Adipocyte (in vitro differentiated cells): ENCODE data around the gene PRRX1.

Experiments used
- DNase-seq: peaks from one replicate; pipeline ENCODE4 v3.0.0-alpha.2; 2015; ENCODE audit warnings: low read depth
- H3K27me3 ChIP-seq: replicated peaks from 2 replicates; pipeline ENCODE4 v1.7.0; 2013; ENCODE audit warnings: mild to moderate bottlenecking, low read length, moderate library complexity; ENCODE audit not compliant: control insufficient read depth, insufficient read depth
- H3K36me3 ChIP-seq: 2 replicates; pipeline ENCODE4 v1.7.0; 2013; ENCODE audit warnings: low read length, mild to moderate bottlenecking, moderate library complexity; ENCODE audit not compliant: control insufficient read depth, insufficient read depth, severe bottlenecking
- H3K4me1 ChIP-seq: 2 replicates; pipeline ENCODE4 v1.7.0; 2013; ENCODE audit warnings: mild to moderate bottlenecking, low read length, moderate library complexity; ENCODE audit not compliant: control insufficient read depth, insufficient read depth
- H3K4me3 ChIP-seq: 2 replicates; pipeline ENCODE4 v1.7.0; 2013; ENCODE audit warnings: mild to moderate bottlenecking, low read length, moderate library complexity
- H3K9ac ChIP-seq: 2 replicates; pipeline ENCODE4 v1.7.0; 2013; ENCODE audit warnings: mild to moderate bottlenecking, low read length, moderate library complexity
- H3K9me3 ChIP-seq: 2 replicates; pipeline ENCODE4 v1.7.0; 2013; ENCODE audit warnings: mild to moderate bottlenecking, low read length, moderate library complexity; ENCODE audit not compliant: control insufficient read depth

The PRRX1 gene

GRCh38 chr1:170676628-170677027, 12.7 kb downstream of the PRRX1 start:
- Histone ChIP-seq H3K27me3 (no peaks in the 10 kb centered on the region), H3K4me3 (peak overlapping the region; percentile 4), H3K36me3 (peaks cover 4% of the 10 kb centered on the region)

GRCh38 chr1:170678027-170678600, 14.2 kb downstream of the PRRX1 start:
- Histone ChIP-seq H3K36me3 (no peaks in the 10 kb centered on the region), H3K9ac (peak overlapping the region; percentile 19), H3K4me3 (peak overlapping the region; percentile 17), H3K4me1 (peaks cover 90% of the 10 kb centered on the region), H3K27me3 (no peaks in the 10 kb centered on the region), H3K9me3 (no peaks in the 10 kb centered on the region)
- DNase-seq, result peak; percentile 62

More at GRCh38 chr1:170676628-170677027, 12.7 kb downstream of the PRRX1 start:
- peak overlapping the region; percentile 74 for H3K9ac ChIP-seq
- peaks cover 92% of the 10 kb centered on the region for H3K4me1 ChIP-seq
- DNase-seq, result peak; percentile 76
- H3K9me3 ChIP-seq, result no peaks in the 10 kb centered on the region

GRCh38 chr1:170680428-170680827, 16.5 kb downstream of the PRRX1 start:
- H3K9me3 ChIP-seq, result no peaks in the 10 kb centered on the region
- no peaks in the 10 kb centered on the region for H3K27me3 ChIP-seq
- DNase-seq, result peak; percentile 48
- H3K4me1 ChIP-seq, result peaks cover 87% of the 10 kb centered on the region
- no peaks in the 10 kb centered on the region for H3K36me3 ChIP-seq
- no peak overlapping the region for H3K9ac ChIP-seq
- H3K4me3 ChIP-seq, result peak overlapping the region; percentile 27

DNA sequence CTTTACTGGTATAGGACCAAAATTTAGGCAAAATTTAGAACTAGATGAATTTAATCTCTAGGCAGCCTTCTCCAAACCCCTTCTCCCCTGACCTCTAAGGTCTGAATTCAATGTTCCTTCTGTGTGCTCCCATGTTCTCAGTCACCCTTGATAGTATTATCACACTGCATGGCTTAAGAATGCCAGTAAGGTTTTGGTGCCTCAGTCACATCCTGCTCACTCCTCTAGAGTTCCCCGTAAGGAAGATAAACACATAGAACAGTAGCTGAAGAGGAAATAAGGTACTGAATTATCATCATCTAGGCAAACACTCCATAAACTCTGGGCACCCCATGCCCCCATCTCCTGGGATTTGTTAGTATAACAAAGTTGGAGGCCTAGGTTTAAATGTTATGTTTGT, 18.2 kb downstream of the PRRX1 start:
- Histone ChIP-seq H3K4me1 (peaks cover 87% of the 10 kb centered on the region), H3K36me3 (no peaks in the 10 kb centered on the region), H3K9me3 (no peaks in the 10 kb centered on the region), H3K27me3 (no peaks in the 10 kb centered on the region), H3K9ac (no peak overlapping the region), H3K4me3 (peak overlapping the region; percentile 2)
- DNase-seq, result peak; percentile 43

DNA sequence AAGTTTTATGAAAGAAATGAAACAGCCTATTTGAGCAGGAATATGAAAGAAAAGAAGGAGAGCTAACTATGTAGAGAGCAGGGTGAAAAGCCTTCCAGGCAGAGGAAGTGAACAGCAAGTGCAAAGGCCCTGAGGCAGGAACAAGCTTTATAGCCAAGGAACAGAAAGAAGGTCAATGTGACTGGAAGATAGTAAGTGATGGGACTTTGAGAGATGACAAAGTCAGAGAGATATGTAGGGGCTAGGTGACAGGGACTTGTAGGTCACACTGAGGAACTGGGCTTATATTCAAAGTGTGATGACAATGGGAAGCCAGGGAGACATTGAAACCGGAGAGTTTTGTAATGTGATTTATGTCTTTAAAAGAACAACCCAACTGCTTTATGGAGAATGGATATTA, 18.9 kb downstream of the PRRX1 start:
- Histone ChIP-seq H3K9ac (no peak overlapping the region), H3K36me3 (no peaks in the 10 kb centered on the region), H3K9me3 (no peaks in the 10 kb centered on the region), H3K4me3 (no peak overlapping the region), H3K27me3 (no peaks in the 10 kb centered on the region), H3K4me1 (peaks cover 87% of the 10 kb centered on the region)
- DNase-seq, result no peak

DNA sequence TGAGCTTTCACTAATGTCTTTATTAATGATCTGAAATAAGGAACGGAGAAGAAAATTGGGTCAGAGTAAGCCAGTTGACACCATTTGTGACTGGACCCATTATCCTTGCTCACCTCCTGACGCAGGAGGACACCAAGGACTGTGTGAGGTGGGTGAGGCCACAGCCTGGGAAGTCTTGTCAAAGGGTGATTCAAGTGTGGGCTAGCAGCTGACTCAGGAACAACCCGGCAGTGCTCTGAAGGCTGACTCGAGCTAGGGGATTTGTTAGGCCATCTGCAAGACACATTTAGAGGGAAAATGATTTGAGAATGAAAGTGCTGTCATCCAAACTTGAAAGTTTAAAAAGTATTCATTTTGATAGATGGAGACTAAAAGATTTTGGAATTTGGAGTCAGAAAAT, 21.2 kb downstream of the PRRX1 start:
- H3K9ac ChIP-seq, result peak overlapping the region; percentile 28
- H3K9me3 ChIP-seq, result no peaks in the 10 kb centered on the region
- peak overlapping the region; percentile 17 for H3K4me3 ChIP-seq
- no peaks in the 10 kb centered on the region for H3K27me3 ChIP-seq
- no peaks in the 10 kb centered on the region for H3K36me3 ChIP-seq
- peak; percentile 68 for DNase-seq
- H3K4me1 ChIP-seq, result peaks cover 88% of the 10 kb centered on the region

DNA sequence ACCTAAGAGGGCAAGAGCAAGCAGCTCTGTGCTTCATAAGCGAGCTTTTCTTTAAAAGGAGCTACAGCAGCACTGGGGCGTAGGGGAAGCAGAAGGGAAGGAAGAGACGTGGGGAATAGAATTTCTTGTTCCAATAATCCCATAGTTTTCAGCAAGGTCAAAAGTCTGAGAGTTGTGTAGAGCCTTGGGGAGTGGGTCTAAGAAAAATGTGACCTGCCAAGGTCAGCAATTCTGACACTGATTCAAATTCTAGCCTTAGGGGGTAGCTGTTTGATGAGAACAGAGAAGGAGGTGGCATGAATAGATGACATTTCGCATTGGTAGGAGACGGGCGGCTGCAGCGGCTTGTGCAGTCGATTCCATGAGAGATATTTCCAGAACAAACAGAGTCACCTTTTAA, 22.4 kb downstream of the PRRX1 start:
- Histone ChIP-seq H3K4me1 (peaks cover 90% of the 10 kb centered on the region), H3K9me3 (no peaks in the 10 kb centered on the region), H3K4me3 (no peak overlapping the region), H3K9ac (peak overlapping the region; percentile 14), H3K36me3 (no peaks in the 10 kb centered on the region), H3K27me3 (no peaks in the 10 kb centered on the region)
- DNase-seq, result no peak

DNA sequence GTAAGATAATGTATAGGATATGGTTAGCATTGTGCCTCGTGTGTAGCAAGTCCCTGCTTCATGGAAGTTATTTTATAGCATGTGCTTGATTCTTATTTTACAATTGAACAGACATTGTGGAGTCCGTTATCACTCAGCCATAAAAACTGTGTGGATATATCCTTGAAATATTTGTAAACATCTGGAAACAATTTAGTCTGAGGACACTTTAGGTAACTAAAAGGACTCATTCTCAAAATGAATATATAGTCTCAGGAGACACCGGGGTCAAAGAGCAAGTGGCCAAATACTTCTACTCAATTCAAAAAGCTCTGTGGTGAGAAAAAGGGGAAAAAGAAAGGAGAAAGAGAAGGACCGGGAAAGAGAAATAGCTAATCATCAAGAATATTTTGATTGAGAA, 23.7 kb downstream of the PRRX1 start:
- no peaks in the 10 kb centered on the region for H3K36me3 ChIP-seq
- no peaks in the 10 kb centered on the region for H3K27me3 ChIP-seq
- H3K9me3 ChIP-seq, result no peaks in the 10 kb centered on the region
- peak; percentile 56 for DNase-seq
- peak overlapping the region; percentile 4 for H3K9ac ChIP-seq
- peak overlapping the region; percentile 34 for H3K4me3 ChIP-seq
- H3K4me1 ChIP-seq, result peaks cover 90% of the 10 kb centered on the region

DNA sequence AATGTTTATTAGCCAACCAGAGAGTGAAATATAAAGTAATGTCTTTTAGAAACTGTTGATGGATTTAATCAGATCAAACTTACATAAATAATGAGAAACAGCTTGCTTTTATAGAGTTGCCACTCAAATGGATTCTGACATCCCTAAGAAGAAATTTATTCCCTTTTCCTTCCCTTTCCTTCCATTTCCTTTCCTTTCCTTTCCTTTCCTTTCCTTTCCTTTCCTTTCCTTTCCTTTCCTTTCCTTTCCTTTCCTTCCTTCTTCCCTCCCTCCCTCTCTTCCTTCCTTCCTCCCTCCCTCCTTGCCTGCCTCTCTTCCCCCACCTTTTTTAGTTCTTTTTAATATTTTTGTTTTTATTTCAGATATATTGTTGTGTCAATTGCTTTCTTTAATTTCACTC, 27.3 kb downstream of the PRRX1 start:
- H3K9ac ChIP-seq, result no peak overlapping the region
- peaks cover 96% of the 10 kb centered on the region for H3K4me1 ChIP-seq
- peaks cover 3% of the 10 kb centered on the region for H3K36me3 ChIP-seq

GRCh38 chr1:170692866-170693575, 29.1 kb downstream of the PRRX1 start:
- Histone ChIP-seq H3K4me1 (peaks cover 93% of the 10 kb centered on the region), H3K27me3 (no peaks in the 10 kb centered on the region), H3K4me3 (peak overlapping the region; percentile 67), H3K9ac (peak overlapping the region; percentile 71), H3K9me3 (no peaks in the 10 kb centered on the region), H3K36me3 (peaks cover 3% of the 10 kb centered on the region)
- peak; percentile 87 for DNase-seq

More for the DNA sequence above, 27.3 kb downstream of the PRRX1 start:
- H3K4me3 ChIP-seq, result no peak overlapping the region
- no peaks in the 10 kb centered on the region for H3K9me3 ChIP-seq
- no peaks in the 10 kb centered on the region for H3K27me3 ChIP-seq
- no peak for DNase-seq

DNA sequence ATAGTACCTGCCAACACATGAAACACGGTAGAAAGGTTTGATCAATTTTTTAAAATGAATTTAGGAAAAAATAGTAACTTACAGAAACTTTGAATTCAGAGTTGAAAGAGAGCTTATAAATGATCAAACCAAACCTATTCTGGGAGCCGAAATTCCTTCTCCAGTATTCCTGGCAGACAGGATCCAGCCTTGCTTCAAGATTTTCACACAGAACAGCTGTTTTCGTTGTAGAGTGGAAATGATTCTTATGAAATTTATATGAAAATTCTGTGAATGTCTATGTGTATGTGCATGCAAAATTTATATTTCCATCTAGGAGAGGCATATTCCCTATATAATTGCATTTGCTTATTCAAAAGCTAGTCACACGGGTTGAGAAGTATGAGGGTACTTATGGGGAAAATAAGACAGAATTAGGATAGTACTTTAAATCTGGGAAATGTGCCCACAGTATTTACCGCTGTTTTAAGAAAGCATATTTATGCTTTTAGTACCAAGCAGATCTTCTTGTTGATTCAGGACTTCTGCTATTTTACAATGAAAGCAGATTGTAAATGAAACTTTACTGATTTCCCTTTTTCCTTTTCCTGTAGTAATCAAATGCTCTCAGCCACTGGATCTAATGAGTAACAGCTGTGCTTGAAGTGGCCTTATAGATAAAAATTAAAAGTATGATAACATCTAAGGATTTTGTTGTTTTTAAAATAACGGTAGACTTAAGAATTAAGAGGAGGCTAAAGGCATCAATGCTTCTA, 30.4 kb downstream of the PRRX1 start:
- Histone ChIP-seq H3K4me1 (peaks cover 93% of the 10 kb centered on the region), H3K9ac (peak overlapping the region; percentile 71)

More for the DNA sequence above, 30.4 kb downstream of the PRRX1 start:
- H3K4me3 ChIP-seq, result peak overlapping the region; percentile 67
- H3K27me3 ChIP-seq, result no peaks in the 10 kb centered on the region
- H3K9me3 ChIP-seq, result no peaks in the 10 kb centered on the region
- peaks cover 3% of the 10 kb centered on the region for H3K36me3 ChIP-seq
- peak; percentile 43 for DNase-seq
